Measurements from ENCODE around the gene UIMC1.

- TF ChIP-seq CTCF (conservative IDR thresholded peaks at IDR 0.05; ENCODE audit: low read length) (no peak), EZH2phosphoT487 (IDR thresholded peaks at IDR 0.05; ENCODE audit: borderline replicate concordance, low read depth, low read length) (no peak)
These were observed 115.9 kb downstream of the UIMC1 start for GRCh38 chr5:176890455-176891330.
